HepG2 (cell line): ENCODE results near the gene SENP7.

ENCODE experiments used
- BHLHE40 ChIP-seq: IDR thresholded peaks from 2 replicates; pipeline ENCODE4 v1.6.1; 2011; ENCODE audit warnings: low read length, improper control_type of control experiment
- CTCF ChIP-seq: sonication (generic); formaldehyde crosslinking; IDR thresholded peaks from 2 replicates; pipeline ENCODE4 v1.5.0; 2020; ENCODE audit warnings: mild to moderate bottlenecking, missing genetic modification reagents, moderate library complexity
- MED13 ChIP-seq: sonication (generic); formaldehyde crosslinking; IDR thresholded peaks from 2 replicates; pipeline ENCODE4 v1.5.0; 2020; ENCODE audit warnings: missing genetic modification reagents
- ZBTB7A ChIP-seq: sonication (generic); formaldehyde crosslinking; IDR thresholded peaks from 2 replicates; pipeline ENCODE4 v1.8.0; 2022; ENCODE audit warnings: mild to moderate bottlenecking, missing genetic modification reagents

- TF ChIP-seq CTCF (CRISPR knock-in tag) (no peak), BHLHE40 (no peak), MED13 (CRISPR knock-in tag) (no peak), ZBTB7A (CRISPR knock-in tag) (no peak)
Observed at GRCh38 chr3:101279765-101280385, 233.1 kb downstream of the SENP7 start.
